GM18511 (cell line): ENCODE results near the gene BFSP2.
"Not testable (repeated sequence)": the region's sequence is repeated elsewhere in the genome, so short reads cannot be mapped to it uniquely, and the experiment has no call there.

ENCODE experiments used
- ATAC-seq: cut with Tn5 transposase; IDR thresholded peaks from one replicate; pipeline ENCODE4 v1.9.1; 2021; ENCODE audit warnings: mild to moderate bottlenecking, moderate library complexity; ENCODE audit not compliant: unreplicated experiment

The BFSP2 gene

GRCh38 chr3:133505813-133506212, 106.0 kb downstream of the BFSP2 start:
- peak; percentile 45 for ATAC-seq

DNA sequence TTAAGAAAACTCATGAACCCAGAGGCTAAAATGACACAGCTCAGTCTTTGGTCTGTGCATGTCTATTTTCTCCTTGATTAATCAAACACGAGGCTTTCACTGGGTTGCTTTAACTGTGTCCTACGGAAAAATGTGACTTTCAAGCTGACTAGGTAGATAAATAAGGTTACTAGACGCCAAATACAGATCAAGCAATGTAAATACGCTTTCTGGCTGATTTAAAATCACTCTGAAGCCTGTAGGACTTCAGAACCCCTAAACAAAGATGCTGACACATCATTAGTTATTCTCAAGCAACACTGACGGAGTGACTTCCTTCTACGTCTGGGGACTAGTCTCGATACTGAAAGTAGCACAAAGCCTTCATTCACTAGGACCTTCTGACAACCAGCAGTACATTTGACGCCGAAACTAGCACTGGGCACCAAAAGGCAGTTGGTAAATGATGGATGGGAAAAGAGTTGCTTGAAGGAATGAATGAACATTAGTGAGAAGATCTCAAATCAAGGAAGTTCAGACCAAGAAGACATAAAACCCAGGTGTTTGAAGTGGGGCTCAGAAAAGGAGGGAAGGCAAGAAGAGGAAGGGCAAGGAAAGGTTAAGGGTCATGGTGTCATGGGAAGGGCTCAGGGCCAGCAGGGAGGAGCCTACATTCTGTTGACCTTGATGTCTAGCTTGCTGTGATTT, 106.5 kb downstream of the BFSP2 start:
- peak; percentile 98 for ATAC-seq

- no peak for ATAC-seq
These were observed 109.6 kb downstream of the BFSP2 start for GRCh38 chr3:133509488-133509887.

- no peak for ATAC-seq
These were observed 112.7 kb downstream of the BFSP2 start for GRCh38 chr3:133512416-133513089.

- ATAC-seq: no peak
These were observed 114.6 kb downstream of the BFSP2 start for GRCh38 chr3:133514418-133514817.

- ATAC-seq: no peak
These were observed 115.3 kb downstream of the BFSP2 start for GRCh38 chr3:133515127-133515526.

DNA sequence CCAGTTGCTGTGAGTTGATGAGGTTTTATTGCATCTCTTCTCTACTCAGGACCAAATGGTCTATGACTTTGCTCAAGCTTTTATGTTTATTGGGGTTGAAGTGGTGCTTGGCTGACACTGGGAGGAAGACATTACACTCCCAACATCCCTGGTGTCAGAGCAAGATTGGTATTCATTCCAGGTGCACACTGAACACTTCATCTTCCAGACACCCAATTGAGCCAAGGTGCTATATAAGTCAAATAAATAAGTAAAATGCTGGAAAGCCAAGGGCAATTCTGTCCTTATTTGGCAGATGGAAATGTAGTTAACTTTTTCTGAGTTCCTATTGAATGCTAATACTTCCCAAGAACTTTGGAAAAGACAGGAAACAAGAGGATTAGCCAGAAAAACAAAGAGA, 120.4 kb downstream of the BFSP2 start:
- no peak for ATAC-seq

DNA sequence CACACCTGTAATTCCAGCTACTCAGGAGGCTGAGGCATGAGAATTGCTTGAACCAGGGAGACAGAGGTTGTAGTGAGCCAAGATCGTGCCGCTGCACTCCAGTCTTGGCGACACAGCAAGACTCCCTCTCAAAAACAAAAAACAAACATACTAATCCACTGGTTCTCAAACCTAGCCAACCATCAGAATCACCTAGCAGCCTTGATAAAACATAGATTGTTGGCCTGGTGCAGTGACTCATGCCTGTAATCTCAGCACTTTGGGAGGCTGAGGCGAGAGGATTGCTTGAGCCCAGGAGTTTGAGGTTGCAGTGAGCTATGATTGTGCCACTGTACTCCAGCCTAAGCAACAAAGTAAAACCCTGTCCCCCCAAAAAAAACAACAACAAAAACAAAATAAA, 121.1 kb downstream of the BFSP2 start:
- not testable (repeated sequence) for ATAC-seq

GRCh38 chr3:133521946-133522345, 122.1 kb downstream of the BFSP2 start:
- ATAC-seq: no peak

- not testable (repeated sequence) for ATAC-seq
These were observed 123.9 kb downstream of the BFSP2 start for GRCh38 chr3:133523758-133524157.
